ENCODE measurements around the gene TMEM132D. TPM values are rescaled to one million over a fixed set of nuclear protein-coding genes. Genes with fewer than 3 reads are reported as not detected.

Gene TMEM132D
- total and polyA plus RNA-seq, 2 donors (not counting 3 experiments of a cell fraction or from before 2014, with no cell fraction given) = not detected

GRCh38 chr12:129328235-129328634 lies 575.6 kb downstream of the TMEM132D start:
- Histone ChIP-seq H3K79me2 (ENCODE audit: control insufficient read depth, insufficient read depth, low read length) (no peaks in the 10 kb centered on the region), H3K27ac (ENCODE audit: insufficient read depth, low read depth, low read length) (no peak overlapping the region), H3K9ac (replicated peaks; ENCODE audit: extremely low read depth, insufficient read depth, low read length) (no peak overlapping the region), H3K9me3 (replicated peaks; ENCODE audit: control insufficient read depth, insufficient read depth, low read length) (no peaks in the 10 kb centered on the region), H3K4me3 (replicated peaks in 1 of 3; ENCODE audit: insufficient read depth in 1 of 3, low read depth in 1 of 3, low read length in 3 of 3) (no peak overlapping the region), H3K4me1 (ENCODE audit: control insufficient read depth, extremely low read depth, insufficient read depth, low read length) (no peaks in the 10 kb centered on the region), H3K9me1 (replicated peaks; ENCODE audit: control insufficient read depth, extremely low read depth, insufficient read depth, low read length) (no peaks in the 10 kb centered on the region), H3K27me3 (ENCODE audit: control insufficient read depth in 2 of 2, insufficient read depth in 2 of 2, low read length in 2 of 2) (no peaks in the 10 kb centered on the region), H2AFZ (ENCODE audit: low read depth, low read length) (no peak overlapping the region), H3K36me3 (ENCODE audit: control insufficient read depth in 2 of 2, extremely low read depth in 1 of 2, insufficient read depth in 2 of 2, low read length in 2 of 2) (no peaks in the 10 kb centered on the region), H4K20me1 (replicated peaks; ENCODE audit: control insufficient read depth, extremely low read depth, insufficient read depth, low read length) (no peaks in the 10 kb centered on the region), H3K4me2 (ENCODE audit: insufficient read depth, low read length) (no peak overlapping the region)
- FAIRE-seq (no peak), DNase-seq (ENCODE audit: low read depth, low spot score) (no peak)
- intact Hi-C loops (cut with micrococcal nuclease) = no loop called here
- dilution Hi-C loops (cut with MboI; ENCODE audit: extremely low pct_ligation_motif_present, low sequenced_read_pairs) = no loop called here
- CTCF ChIA-PET = no interaction called here
- no TSS peak for BruUV-seq (replicated peaks)
- TF ChIP-seq GATA2 (IDR thresholded peaks at IDR 0.05; ENCODE audit: insufficient read depth, insufficient read length, low read depth, low read length) (no peak), EZH2 (IDR thresholded peaks at IDR 0.05; ENCODE audit: borderline replicate concordance, low read depth, low read length, severe bottlenecking) (no peak), POLR2AphosphoS5 (IDR thresholded peaks at IDR 0.05; ENCODE audit: insufficient read depth, low read depth, low read length) (no peak), FOS (IDR thresholded peaks at IDR 0.05; ENCODE audit: borderline replicate concordance, insufficient read depth, low read length) (no peak), MYC (IDR thresholded peaks at IDR 0.05; ENCODE audit: low read depth, low read length) (no peak), CTCF (IDR thresholded peaks at IDR 0.05; ENCODE audit: extremely low read depth in 1 of 2, insufficient read depth in 1 of 2, low read depth in 1 of 2, low read length in 2 of 2) (no peak), POLR2A (IDR thresholded peaks at IDR 0.05; ENCODE audit: low read depth, low read length) (no peak), JUN (IDR thresholded peaks at IDR 0.05; ENCODE audit: borderline replicate concordance, insufficient read depth, insufficient read length, low read depth) (no peak)
- TF ChIP-seq, protein P1, sequence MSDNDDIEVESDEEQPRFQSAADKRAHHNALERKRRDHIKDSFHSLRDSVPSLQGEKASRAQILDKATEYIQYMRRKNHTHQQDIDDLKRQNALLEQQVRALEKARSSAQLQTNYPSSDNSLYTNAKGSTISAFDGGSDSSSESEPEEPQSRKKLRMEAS (IDR thresholded peaks at IDR 0.05; ENCODE audit: insufficient read depth, insufficient read length) = no peak
- POLR2A ChIA-PET = no interaction called here
